PFSK-1 (cell line): Measurements from ENCODE around the gene ATP5PO.

Source experiments
- FOXP2 ChIP-seq: optimal IDR thresholded peaks from 2 replicates; pipeline ENCODE3; 2011; ENCODE audit warnings: borderline replicate concordance, control low read depth, inconsistent platforms; ENCODE audit not compliant: insufficient read depth; ENCODE audit errors: extremely low read length, extremely low read depth
- POLR2AphosphoS5 ChIP-seq: IDR thresholded peaks from 2 replicates; pipeline ENCODE4 v1.6.1; 2012; ENCODE audit warnings: low read depth, mild to moderate bottlenecking, control low read depth, low read length, moderate library complexity
- SIN3A ChIP-seq: IDR thresholded peaks from 2 replicates; pipeline ENCODE4 v1.6.1; 2012; ENCODE audit warnings: mild to moderate bottlenecking, low read length, moderate library complexity, borderline replicate concordance; ENCODE audit not compliant: insufficient read depth
- TAF1 ChIP-seq: IDR thresholded peaks from 2 replicates; pipeline ENCODE4 v1.6.1; 2012; ENCODE audit warnings: low read length, control low read depth, borderline replicate concordance; ENCODE audit not compliant: insufficient read depth
- TF ChIP-seq, protein P1 (sequence below), 2 experiments: IDR thresholded peaks; 2 replicates each; pipeline versions ENCODE4 v1.6.1 to v1.8.0; 2011 to 2012; ENCODE audit warnings: low read depth in 2 of 2, low read length in 2 of 2, control low read depth in 1 of 2, inconsistent platforms in 1 of 2, mild to moderate bottlenecking in 1 of 2, moderate library complexity in 1 of 2; ENCODE audit not compliant: insufficient read depth in 1 of 2

ATP5PO gene

DNA sequence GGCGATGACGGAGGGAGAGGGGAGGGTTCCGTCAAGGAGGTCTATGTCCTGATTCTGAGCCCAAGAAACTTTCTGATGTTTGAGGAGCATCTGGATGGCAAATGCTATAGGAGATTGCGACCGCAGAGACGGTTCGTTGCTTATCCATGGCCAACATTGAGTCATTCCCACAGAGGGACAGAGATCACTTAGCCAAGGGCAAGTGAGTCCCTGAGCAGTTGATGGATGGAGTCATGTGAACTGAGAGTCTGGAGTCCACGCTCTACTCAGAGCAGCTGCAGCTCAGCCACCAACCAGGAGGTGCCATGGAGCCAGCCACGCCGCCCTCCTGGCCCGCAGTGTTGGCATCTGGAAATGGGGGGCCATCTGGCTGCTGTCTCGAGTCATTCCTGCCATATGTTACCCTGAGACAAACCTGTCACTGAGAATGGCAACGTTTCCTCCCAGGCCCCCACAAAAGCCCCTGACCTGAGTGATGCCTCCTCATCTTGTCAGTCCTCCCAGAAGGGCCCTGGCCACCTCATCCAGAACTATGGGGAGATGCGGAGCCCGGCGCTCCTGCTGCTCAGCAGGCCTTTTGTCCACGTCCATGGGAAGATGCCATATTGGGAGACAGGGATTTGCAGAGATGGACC, 58.6 kb downstream of the ATP5PO start:
- TF ChIP-seq FOXP2 (no peak), POLR2AphosphoS5 (no peak), TAF1 (no peak), SIN3A (no peak)
- TF ChIP-seq, protein P1, sequence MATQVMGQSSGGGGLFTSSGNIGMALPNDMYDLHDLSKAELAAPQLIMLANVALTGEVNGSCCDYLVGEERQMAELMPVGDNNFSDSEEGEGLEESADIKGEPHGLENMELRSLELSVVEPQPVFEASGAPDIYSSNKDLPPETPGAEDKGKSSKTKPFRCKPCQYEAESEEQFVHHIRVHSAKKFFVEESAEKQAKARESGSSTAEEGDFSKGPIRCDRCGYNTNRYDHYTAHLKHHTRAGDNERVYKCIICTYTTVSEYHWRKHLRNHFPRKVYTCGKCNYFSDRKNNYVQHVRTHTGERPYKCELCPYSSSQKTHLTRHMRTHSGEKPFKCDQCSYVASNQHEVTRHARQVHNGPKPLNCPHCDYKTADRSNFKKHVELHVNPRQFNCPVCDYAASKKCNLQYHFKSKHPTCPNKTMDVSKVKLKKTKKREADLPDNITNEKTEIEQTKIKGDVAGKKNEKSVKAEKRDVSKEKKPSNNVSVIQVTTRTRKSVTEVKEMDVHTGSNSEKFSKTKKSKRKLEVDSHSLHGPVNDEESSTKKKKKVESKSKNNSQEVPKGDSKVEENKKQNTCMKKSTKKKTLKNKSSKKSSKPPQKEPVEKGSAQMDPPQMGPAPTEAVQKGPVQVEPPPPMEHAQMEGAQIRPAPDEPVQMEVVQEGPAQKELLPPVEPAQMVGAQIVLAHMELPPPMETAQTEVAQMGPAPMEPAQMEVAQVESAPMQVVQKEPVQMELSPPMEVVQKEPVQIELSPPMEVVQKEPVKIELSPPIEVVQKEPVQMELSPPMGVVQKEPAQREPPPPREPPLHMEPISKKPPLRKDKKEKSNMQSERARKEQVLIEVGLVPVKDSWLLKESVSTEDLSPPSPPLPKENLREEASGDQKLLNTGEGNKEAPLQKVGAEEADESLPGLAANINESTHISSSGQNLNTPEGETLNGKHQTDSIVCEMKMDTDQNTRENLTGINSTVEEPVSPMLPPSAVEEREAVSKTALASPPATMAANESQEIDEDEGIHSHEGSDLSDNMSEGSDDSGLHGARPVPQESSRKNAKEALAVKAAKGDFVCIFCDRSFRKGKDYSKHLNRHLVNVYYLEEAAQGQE (IDR thresholded peaks at IDR 0.05; ENCODE audit: insufficient read depth in 1 of 2, low read depth in 2 of 2, low read length in 2 of 2): no peak

DNA sequence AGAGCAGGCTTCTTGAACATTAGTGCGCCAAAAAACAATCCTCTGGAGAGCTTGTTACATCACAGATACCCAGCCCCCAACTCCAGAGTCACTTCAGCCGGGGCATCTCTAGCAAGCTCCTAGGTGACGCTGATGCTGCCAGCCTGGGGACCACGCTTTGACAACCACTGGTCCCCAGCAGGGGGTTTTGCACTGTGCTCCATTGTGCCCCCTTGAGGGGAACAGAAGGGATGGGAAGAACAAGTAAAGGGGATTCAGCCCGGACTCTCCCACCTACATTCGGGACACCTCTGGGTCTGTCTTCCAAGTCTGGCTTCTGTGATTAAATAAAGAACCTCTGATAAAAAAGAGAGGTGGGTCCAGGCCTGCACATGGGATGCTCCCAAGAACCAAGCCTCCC, 60.4 kb downstream of the ATP5PO start:
- TF ChIP-seq POLR2AphosphoS5 (no peak), TAF1 (no peak), SIN3A (no peak), FOXP2 (no peak)
- TF ChIP-seq, protein P1 (IDR thresholded peaks at IDR 0.05; ENCODE audit: insufficient read depth in 1 of 2, low read depth in 2 of 2, low read length in 2 of 2): no peak

DNA sequence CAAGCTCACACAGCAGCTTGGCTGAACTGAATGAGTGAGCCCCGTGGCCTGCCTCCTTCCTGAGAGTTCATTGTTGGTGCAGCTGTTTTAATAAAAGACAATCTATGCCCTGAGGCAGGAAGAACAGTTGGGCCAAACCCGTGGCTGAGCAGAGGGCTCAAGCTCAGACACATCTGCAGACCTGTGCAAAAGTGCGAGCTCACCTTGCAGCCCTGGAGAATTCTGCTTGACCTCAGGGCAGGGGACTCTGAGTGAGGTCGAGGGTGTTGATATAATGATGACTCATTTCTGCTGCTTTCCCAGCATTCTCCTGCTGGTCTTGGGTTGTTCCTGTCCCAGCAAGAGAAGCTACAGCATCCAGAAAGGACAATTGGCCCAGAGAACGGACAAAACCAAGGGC, 61.0 kb downstream of the ATP5PO start:
- TF ChIP-seq POLR2AphosphoS5: no peak
- TF ChIP-seq SIN3A: no peak
- no peak for TF ChIP-seq FOXP2
- TF ChIP-seq, protein P1 (IDR thresholded peaks at IDR 0.05; ENCODE audit: insufficient read depth in 1 of 2, low read depth in 2 of 2, low read length in 2 of 2): no peak
- no peak for TF ChIP-seq TAF1
